GM23338 (cell line): ENCODE results near the gene FLNB. TPM values are rescaled to one million over a fixed set of nuclear protein-coding genes. Genes with fewer than 3 reads are reported as not detected.

ENCODE experiments used
- ATAC-seq: fragments of 200-7000 bp; cut with Tn5 transposase; 3 replicates; pipeline ENCODE4 v1.9.1; 2020
- DNase-seq: peaks from one replicate; pipeline ENCODE4 v3.0.0-alpha.2; 2015; ENCODE audit warnings: low spot score
- H2AFZ ChIP-seq: fragments of 200-600 bp; sonication (generic); 2 replicates; pipeline ENCODE4 v1.8.0; 2016; ENCODE audit warnings: antibody characterized with exemption, mild to moderate bottlenecking, moderate library complexity
- H3F3A ChIP-seq: fragments of 200-600 bp; sonication (generic); replicated peaks from 2 replicates; pipeline ENCODE4 v1.8.0; 2017; ENCODE audit warnings: antibody characterized with exemption, mixed run types, low read depth
- H3K27ac ChIP-seq: fragments of 200-600 bp; sonication (generic); 2 replicates; pipeline ENCODE4 v1.6.1; 2016; ENCODE audit warnings: low read depth
- H3K27me3 ChIP-seq: fragments of 200-600 bp; sonication (generic); 2 replicates; pipeline ENCODE4 v1.8.0; 2016; ENCODE audit warnings: mild to moderate bottlenecking, mixed run types, moderate library complexity; ENCODE audit not compliant: insufficient read depth
- H3K36me3 ChIP-seq: fragments of 200-600 bp; sonication (generic); 2 replicates; pipeline ENCODE4 v1.8.0; 2016; ENCODE audit warnings: mild to moderate bottlenecking; ENCODE audit not compliant: insufficient read depth
- H3K4me1 ChIP-seq: fragments of 200-600 bp; sonication (generic); 2 replicates; pipeline ENCODE4 v1.8.0; 2016; ENCODE audit warnings: mild to moderate bottlenecking, moderate library complexity; ENCODE audit not compliant: insufficient read depth
- H3K4me2 ChIP-seq: fragments of 200-600 bp; sonication (generic); 2 replicates; pipeline ENCODE4 v1.7.1; 2017; ENCODE audit warnings: mixed run types
- H3K4me3 ChIP-seq: fragments of 200-600 bp; sonication (generic); 2 replicates; pipeline ENCODE4 v1.6.1; 2016; ENCODE audit warnings: mixed run types
- H3K79me2 ChIP-seq: fragments of 200-600 bp; sonication (generic); replicated peaks from 2 replicates; pipeline ENCODE4 v1.8.0; 2017; ENCODE audit warnings: mild to moderate bottlenecking; ENCODE audit not compliant: insufficient read depth
- H3K9me2 ChIP-seq: fragments of 200-600 bp; sonication (generic); 2 replicates; pipeline ENCODE4 v1.8.0; 2017; ENCODE audit not compliant: insufficient read depth
- H4K20me1 ChIP-seq: fragments of 200-600 bp; sonication (generic); replicated peaks from 2 replicates; pipeline ENCODE4 v1.8.0; 2017; ENCODE audit warnings: mild to moderate bottlenecking; ENCODE audit not compliant: insufficient read depth
- H3K27ac Mint-ChIP-seq: 2 replicates; pipeline ENCODE4 v1.8.0; 2020; ENCODE audit warnings: inconsistent platforms, mild to moderate bottlenecking, moderate library complexity, mixed read lengths
- H3K27me3 Mint-ChIP-seq: 3 replicates; pipeline ENCODE4 v1.8.0; 2022; ENCODE audit warnings: low read depth, mild to moderate bottlenecking, moderate library complexity, mixed read lengths, inconsistent platforms; ENCODE audit not compliant: insufficient read depth, poor library complexity
- H3K36me3 Mint-ChIP-seq: 3 replicates; pipeline ENCODE4 v1.8.0; 2021; ENCODE audit warnings: low read depth, mild to moderate bottlenecking, inconsistent platforms, moderate library complexity, mixed read lengths
- H3K4me1 Mint-ChIP-seq: 3 replicates; pipeline ENCODE4 v1.8.0; 2020; ENCODE audit warnings: mild to moderate bottlenecking, inconsistent platforms, mixed read lengths
- H3K4me3 Mint-ChIP-seq: 3 replicates; pipeline ENCODE4 v1.8.0; 2021; ENCODE audit warnings: moderate library complexity, mild to moderate bottlenecking, inconsistent platforms, mixed read lengths
- H3K9me3 Mint-ChIP-seq: 3 replicates; pipeline ENCODE4 v1.8.0; 2020; ENCODE audit warnings: moderate library complexity, mild to moderate bottlenecking, inconsistent platforms, mixed read lengths
- CREB1 ChIP-seq: fragments of 250-450 bp; sonication (Bioruptor Pico); IDR thresholded peaks from 2 replicates; pipeline ENCODE4 v1.5.0; 2020; ENCODE audit warnings: low read depth, mild to moderate bottlenecking, moderate library complexity
- CTCF ChIP-seq, 2 experiments: fragments of 200-600 bp in 1 of 2; sonication (generic) in 1 of 2; conservative IDR thresholded peaks; 2 replicates each; pipeline versions ENCODE4 v1.5.1 to v1.6.1; 2016 to 2017; ENCODE audit warnings: antibody characterized with exemption in 2 of 2, low read depth in 2 of 2, mild to moderate bottlenecking in 2 of 2, moderate library complexity in 1 of 2
- ETS1 ChIP-seq: IDR thresholded peaks from 2 replicates; pipeline ENCODE4 v1.6.1; 2016; ENCODE audit warnings: antibody characterized with exemption
- EZH2 ChIP-seq: fragments of 200-600 bp; sonication (generic); IDR thresholded peaks from one replicate; pipeline ENCODE4 v1.8.0; 2017; ENCODE audit warnings: antibody characterized with exemption, mild to moderate bottlenecking, low read depth; ENCODE audit not compliant: unreplicated experiment
- NANOG ChIP-seq: IDR thresholded peaks from 2 replicates; pipeline ENCODE4 v1.6.1; 2016; ENCODE audit warnings: antibody characterized with exemption, borderline replicate concordance
- REST ChIP-seq: IDR thresholded peaks from one replicate; pipeline ENCODE4 v1.6.1; 2018; ENCODE audit warnings: antibody characterized with exemption; ENCODE audit not compliant: unreplicated experiment
- STAT1 ChIP-seq: IDR thresholded peaks from one replicate; pipeline ENCODE4 v1.6.1; 2016; ENCODE audit warnings: antibody characterized with exemption; ENCODE audit not compliant: unreplicated experiment
- ZNF114 ChIP-seq: fragments of 250-450 bp; sonication (Bioruptor Pico); IDR thresholded peaks from 2 replicates; pipeline ENCODE4 v1.5.0; 2020; ENCODE audit warnings: mild to moderate bottlenecking, moderate library complexity
- ZNF331 ChIP-seq: fragments of 250-450 bp; sonication (Bioruptor Pico); IDR thresholded peaks from 2 replicates; pipeline ENCODE4 v1.5.0; 2020; ENCODE audit warnings: low read depth, mild to moderate bottlenecking, moderate library complexity
- ZNF462 ChIP-seq: fragments of 250-450 bp; sonication (Bioruptor Pico); IDR thresholded peaks from 2 replicates; pipeline ENCODE4 v1.5.0; 2020; ENCODE audit warnings: mild to moderate bottlenecking, moderate library complexity
- polyA plus RNA-seq: library from polyadenylated mRNA; unstranded; fragments of >200 nt; fragmentation: Nextera tagmentation; extraction: Ambion mirVana; gene quantifications from 2 replicates; pipeline ENCODE4 v1.2.1, GENCODE V29; 2016
- total RNA-seq: library from RNA; depleted of rRNA; stranded (reverse); fragments of >200 nt; shearing (Covaris generic); gene quantifications from 2 replicates; pipeline ENCODE4 v1.2.3, GENCODE V29; 2014

The FLNB gene
- total and polyA plus RNA-seq, 2 experiments from 2014 or later: 39.7 to 179 TPM

DNA sequence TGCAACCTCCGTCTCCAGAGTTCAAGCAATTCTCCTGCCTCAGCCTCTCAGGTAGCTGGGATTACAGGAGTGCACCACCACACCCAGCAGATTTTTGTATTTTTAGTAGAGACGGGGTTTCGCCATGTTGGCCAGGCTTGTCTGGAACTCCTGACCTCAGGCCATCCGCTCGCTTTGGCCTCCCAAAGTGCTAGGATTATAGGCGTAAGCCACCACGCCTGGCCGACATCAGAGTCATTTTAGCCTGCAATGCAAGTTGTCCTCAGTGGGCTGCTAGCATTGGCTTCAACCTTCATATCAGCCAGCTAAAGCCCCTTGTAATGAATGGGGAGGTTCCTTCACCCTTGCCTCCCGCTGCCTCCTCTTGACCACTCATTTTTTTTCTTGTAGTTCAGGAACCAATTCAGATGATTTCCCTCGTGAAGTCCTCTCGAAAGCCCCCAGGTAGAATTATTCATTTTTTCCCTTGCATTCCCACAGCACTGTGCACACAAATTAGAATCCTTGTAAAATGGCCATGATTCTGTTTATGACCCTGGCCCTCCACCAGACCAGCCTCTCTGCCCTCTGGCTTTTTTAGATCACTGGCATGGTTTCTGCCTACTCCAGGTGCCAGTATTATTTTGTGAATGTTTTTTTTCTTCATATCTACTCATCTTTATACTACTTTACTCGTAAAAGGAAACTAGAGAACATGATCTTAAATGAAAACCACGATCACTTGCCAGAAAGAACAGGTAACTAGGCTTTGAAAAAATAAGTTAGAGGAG lies 29.1 kb downstream of the FLNB start (continued):
- TF ChIP-seq STAT1: no peak
- no peak for TF ChIP-seq ZNF331 (CRISPR knock-in tag)
- no peak for TF ChIP-seq CREB1 (CRISPR knock-in tag)
- no peak for TF ChIP-seq EZH2
- no peak for TF ChIP-seq NANOG
- no peak for TF ChIP-seq CTCF (conservative IDR thresholded peaks at IDR 0.05; ENCODE audit: low read depth in 2 of 2)

GRCh38 chr3:58038675-58039292 lies 30.6 kb downstream of the FLNB start:
- Mint-ChIP-seq H3K4me3 (no peak overlapping the region; the same call in 2 of the 3 replicates), H3K27me3 (peaks cover 6% of the 10 kb centered on the region), H3K9me3 (no peaks in the 10 kb centered on the region), H3K4me1 (peaks cover 85% of the 10 kb centered on the region), H3K27ac (peak overlapping the region; percentile 89), H3K36me3 (0 out of 3 replicates have a peak, but pooled peaks cover 5% of the 10 kb centered on the region)
- DNase-seq (no peak), ATAC-seq (no peak)
- Histone ChIP-seq H3K79me2 (peaks cover 91% of the 10 kb centered on the region), H3K9me2 (no peaks in the 10 kb centered on the region), H3K27me3 (no peaks in the 10 kb centered on the region), H3K4me1 (peaks cover 91% of the 10 kb centered on the region), H3F3A (peaks cover 4% of the 10 kb centered on the region), H3K4me3 (peak overlapping the region; percentile 3; the same call in 1 of the 2 replicates), H3K27ac (peak overlapping the region; percentile 88), H4K20me1 (no peaks in the 10 kb centered on the region; the same call in 1 of the 2 replicates), H2AFZ (no peak overlapping the region), H3K4me2 (peak overlapping the region; percentile 53), H3K36me3 (no peaks in the 10 kb centered on the region)
- TF ChIP-seq CREB1 (CRISPR knock-in tag): no peak
- TF ChIP-seq REST: no peak
- TF ChIP-seq ETS1: no peak
- no peak for TF ChIP-seq EZH2
- TF ChIP-seq ZNF114 (CRISPR knock-in tag): no peak
- TF ChIP-seq ZNF462: no peak
